Natural killer cell treated with Interleukin-12 subunit alpha and Interleukin-12 subunit beta and Interleukin-15 and Interleukin-18, amount 100 ng/mL, for 72 hours (primary cell): Measurements from ENCODE around the gene GAGE1. TPM values are rescaled to one million over a fixed set of nuclear protein-coding genes. Genes with fewer than 3 reads are reported as not detected.
A peak's percentile ranks its signal among the peaks of the same experiment; 100 is the strongest.
"Not testable (repeated sequence)": the region's sequence is repeated elsewhere in the genome, so short reads cannot be mapped to it uniquely, and the experiment has no call there.

Experiments used
- ATAC-seq, 2 donors: fragments of 150-1000 bp; cut with Tn5 transposase in 1 of 2; sonication (Bioruptor Pico), chemical (Tn5 transposase) in 1 of 2; 2 replicates each; pipeline ENCODE4 v1.10.0; 2021
- DNase-seq: peaks from one replicate; pipeline ENCODE4 v3.0.0; 2022; ENCODE audit warnings: low spot score
- H3K27ac Mint-ChIP-seq, 2 donors: 1 replicate in 1 of 2; 2 replicates in 1 of 2; pipeline ENCODE4 v1.8.0; 2022; ENCODE audit warnings: mixed read lengths in 2 of 2, mild to moderate bottlenecking in 1 of 2, moderate library complexity in 1 of 2
- H3K27me3 Mint-ChIP-seq, 2 donors: 1 replicate in 1 of 2; 2 replicates in 1 of 2; pipeline ENCODE4 v1.8.0; 2022; ENCODE audit warnings: mixed read lengths in 2 of 2
- H3K36me3 Mint-ChIP-seq: one replicate; pipeline ENCODE4 v1.8.0; 2022; ENCODE audit warnings: mixed read lengths
- H3K4me1 Mint-ChIP-seq, 2 donors: 1 replicate in 1 of 2; 2 replicates in 1 of 2; pipeline ENCODE4 v1.8.0; 2022; ENCODE audit warnings: low read depth in 2 of 2, mixed read lengths in 2 of 2, mild to moderate bottlenecking in 1 of 2
- H3K4me3 Mint-ChIP-seq: one replicate; pipeline ENCODE4 v1.8.0; 2022; ENCODE audit warnings: mixed read lengths
- H3K9me3 Mint-ChIP-seq: 2 replicates; pipeline ENCODE4 v1.8.0; 2022; ENCODE audit warnings: mixed read lengths
- total RNA-seq, 2 donors: library from RNA; stranded (reverse); gene quantifications; one replicate each; pipeline ENCODE4 v1.2.3, GENCODE V29; 2022

Gene GAGE1
- total RNA-seq, result not detected

GRCh38 chrX:49598720-49599119, at the start of gene GAGE1:
GAGE1 (plus strand) TSS chrX:49599020; CDS start chrX:49600175, 1,155 bp downstream.
- not testable (repeated sequence) for H3K27me3 Mint-ChIP-seq, H3K9me3 Mint-ChIP-seq, ATAC-seq, H3K36me3 Mint-ChIP-seq, DNase-seq, H3K27ac Mint-ChIP-seq, H3K4me3 Mint-ChIP-seq, H3K4me1 Mint-ChIP-seq

DNA sequence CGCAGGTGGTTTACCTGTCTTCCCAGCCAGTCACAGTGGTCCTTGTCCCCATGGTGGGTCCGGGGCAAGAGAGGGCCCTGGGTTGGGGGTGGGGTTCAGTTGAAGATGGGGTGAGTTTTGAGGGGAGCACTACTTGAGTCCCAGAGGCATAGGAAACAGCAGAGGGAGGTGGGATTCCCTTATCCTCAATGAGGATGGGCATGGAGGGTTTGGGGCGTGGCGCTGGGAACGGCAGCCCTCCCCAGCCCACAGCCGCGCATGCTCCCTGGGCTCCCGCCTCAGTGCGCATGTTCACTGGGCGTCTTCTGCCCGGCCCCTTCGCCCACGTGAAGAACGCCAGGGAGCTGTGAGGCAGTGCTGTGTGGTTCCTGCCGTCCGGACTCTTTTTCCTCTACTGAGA, 47.8 kb upstream of the GAGE1 start, which contains the start of gene GAGE12E:
Gene GAGE12E (plus strand): TSS at position 301 of the 400 bp plus-strand sequence. CDS start 1,155 bp downstream, outside the sequence.
- H3K36me3 Mint-ChIP-seq, H3K27me3 Mint-ChIP-seq, ATAC-seq, H3K4me1 Mint-ChIP-seq, DNase-seq, H3K4me3 Mint-ChIP-seq, H3K27ac Mint-ChIP-seq, H3K9me3 Mint-ChIP-seq: not testable (repeated sequence)

- ATAC-seq, H3K4me3 Mint-ChIP-seq, H3K27ac Mint-ChIP-seq, H3K9me3 Mint-ChIP-seq, DNase-seq, H3K4me1 Mint-ChIP-seq, H3K36me3 Mint-ChIP-seq, H3K27me3 Mint-ChIP-seq: not testable (repeated sequence)
These were observed 38.3 kb upstream of the GAGE1 start, which contains the start of gene GAGE12F for GRCh38 chrX:49560542-49560941. GAGE12F (plus strand) TSS chrX:49560842; CDS start chrX:49561997, 1,155 bp downstream.

DNA sequence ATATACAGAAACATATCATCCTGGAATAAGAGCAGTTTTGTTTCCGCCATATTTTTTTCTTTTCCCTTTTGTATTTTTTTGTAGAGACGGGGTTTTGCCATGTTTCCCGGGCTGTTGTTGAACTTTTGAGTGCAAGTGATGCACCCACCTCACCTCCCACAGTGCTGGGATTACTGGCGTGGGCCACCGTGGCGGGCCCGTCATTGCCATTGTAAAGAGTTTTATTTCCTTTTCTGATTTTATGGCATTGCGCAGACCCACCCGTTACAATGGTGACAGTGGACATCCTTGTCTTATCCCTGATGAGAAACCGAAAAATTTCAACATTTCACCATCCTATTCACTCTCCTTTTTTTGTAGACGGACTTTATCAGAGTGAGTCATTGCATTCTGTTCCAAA, 30.1 kb upstream of the GAGE1 start:
- DNase-seq, H3K9me3 Mint-ChIP-seq, H3K4me3 Mint-ChIP-seq: not testable (repeated sequence)

GRCh38 chrX:49569152-49569551, 29.7 kb upstream of the GAGE1 start:
- not testable (repeated sequence) for ATAC-seq, H3K9me3 Mint-ChIP-seq, H3K36me3 Mint-ChIP-seq, H3K4me1 Mint-ChIP-seq, H3K27me3 Mint-ChIP-seq, DNase-seq, H3K27ac Mint-ChIP-seq, H3K4me3 Mint-ChIP-seq

More for the DNA sequence above, 30.1 kb upstream of the GAGE1 start:
- not testable (repeated sequence) for H3K27ac Mint-ChIP-seq, ATAC-seq, H3K4me1 Mint-ChIP-seq, H3K27me3 Mint-ChIP-seq, H3K36me3 Mint-ChIP-seq

DNA sequence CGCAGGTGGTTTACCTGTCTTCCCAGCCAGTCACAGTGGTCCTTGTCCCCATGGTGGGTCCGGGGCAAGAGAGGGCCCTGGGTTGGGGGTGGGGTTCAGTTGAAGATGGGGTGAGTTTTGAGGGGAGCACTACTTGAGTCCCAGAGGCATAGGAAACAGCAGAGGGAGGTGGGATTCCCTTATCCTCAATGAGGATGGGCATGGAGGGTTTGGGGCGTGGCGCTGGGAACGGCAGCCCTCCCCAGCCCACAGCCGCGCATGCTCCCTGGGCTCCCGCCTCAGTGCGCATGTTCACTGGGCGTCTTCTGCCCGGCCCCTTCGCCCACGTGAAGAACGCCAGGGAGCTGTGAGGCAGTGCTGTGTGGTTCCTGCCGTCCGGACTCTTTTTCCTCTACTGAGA, 28.7 kb upstream of the GAGE1 start, which contains the start of gene GAGE12G:
Gene GAGE12G (plus strand): TSS at position 301 of the 400 bp plus-strand sequence. CDS start 1,155 bp downstream, outside the sequence.
- not testable (repeated sequence) for ATAC-seq, H3K27ac Mint-ChIP-seq, H3K4me3 Mint-ChIP-seq, H3K4me1 Mint-ChIP-seq, H3K36me3 Mint-ChIP-seq, H3K27me3 Mint-ChIP-seq, H3K9me3 Mint-ChIP-seq, DNase-seq

GRCh38 chrX:49579649-49580048, 19.2 kb upstream of the GAGE1 start, which contains the start of gene GAGE12H:
GAGE12H (plus strand) TSS chrX:49579949; CDS start chrX:49581104, 1,155 bp downstream.
- H3K4me3 Mint-ChIP-seq, DNase-seq, H3K27ac Mint-ChIP-seq, ATAC-seq, H3K27me3 Mint-ChIP-seq, H3K36me3 Mint-ChIP-seq, H3K4me1 Mint-ChIP-seq, H3K9me3 Mint-ChIP-seq: not testable (repeated sequence)

DNA sequence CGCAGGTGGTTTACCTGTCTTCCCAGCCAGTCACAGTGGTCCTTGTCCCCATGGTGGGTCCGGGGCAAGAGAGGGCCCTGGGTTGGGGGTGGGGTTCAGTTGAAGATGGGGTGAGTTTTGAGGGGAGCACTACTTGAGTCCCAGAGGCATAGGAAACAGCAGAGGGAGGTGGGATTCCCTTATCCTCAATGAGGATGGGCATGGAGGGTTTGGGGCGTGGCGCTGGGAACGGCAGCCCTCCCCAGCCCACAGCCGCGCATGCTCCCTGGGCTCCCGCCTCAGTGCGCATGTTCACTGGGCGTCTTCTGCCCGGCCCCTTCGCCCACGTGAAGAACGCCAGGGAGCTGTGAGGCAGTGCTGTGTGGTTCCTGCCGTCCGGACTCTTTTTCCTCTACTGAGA, 9.6 kb upstream of the GAGE1 start, which contains the start of gene GAGE2A:
Gene GAGE2A (plus strand): TSS at position 301 of the 400 bp plus-strand sequence. CDS start 1,155 bp downstream, outside the sequence.
- H3K27ac Mint-ChIP-seq, H3K4me3 Mint-ChIP-seq, DNase-seq, H3K4me1 Mint-ChIP-seq, H3K27me3 Mint-ChIP-seq, H3K36me3 Mint-ChIP-seq, ATAC-seq, H3K9me3 Mint-ChIP-seq: not testable (repeated sequence)

GRCh38 chrX:49589769-49590478, 8.9 kb upstream of the GAGE1 start:
- not testable (repeated sequence) for H3K4me1 Mint-ChIP-seq, H3K4me3 Mint-ChIP-seq, H3K36me3 Mint-ChIP-seq, H3K9me3 Mint-ChIP-seq, H3K27ac Mint-ChIP-seq, ATAC-seq, H3K27me3 Mint-ChIP-seq
- DNase-seq, result peak; percentile 73

DNA sequence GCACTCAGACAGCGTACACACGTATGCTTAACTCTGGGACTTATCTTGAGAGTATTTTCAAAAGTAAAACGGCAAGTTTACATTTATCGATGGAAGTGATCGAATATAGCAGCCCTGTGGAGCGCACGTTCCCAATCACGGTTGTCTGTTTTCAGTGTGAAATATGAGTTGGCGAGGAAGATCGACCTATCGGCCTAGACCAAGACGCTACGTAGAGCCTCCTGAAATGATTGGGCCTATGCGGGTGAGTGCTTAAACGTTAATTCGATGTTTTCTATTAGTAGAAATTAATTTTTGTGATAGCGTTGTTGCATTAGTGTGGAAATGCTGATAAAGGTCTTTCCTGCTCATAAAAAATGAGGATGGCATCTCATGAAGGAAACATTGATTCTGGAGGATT, 8.3 kb upstream of the GAGE1 start:
- not testable (repeated sequence) for H3K36me3 Mint-ChIP-seq, H3K27me3 Mint-ChIP-seq, H3K4me3 Mint-ChIP-seq, H3K4me1 Mint-ChIP-seq, ATAC-seq, H3K27ac Mint-ChIP-seq, DNase-seq, H3K9me3 Mint-ChIP-seq

- DNase-seq, result no peak
- ATAC-seq, result no peak
- no peak overlapping the region for H3K4me3 Mint-ChIP-seq
- no peaks in the 10 kb centered on the region for H3K36me3 Mint-ChIP-seq
- H3K27ac Mint-ChIP-seq, result no peak overlapping the region
- no peaks in the 10 kb centered on the region for H3K4me1 Mint-ChIP-seq
- no peaks in the 10 kb centered on the region for H3K9me3 Mint-ChIP-seq
- peaks cover 0 to 24% of the 10 kb centered on the region in 2 donors for H3K27me3 Mint-ChIP-seq
These were observed 12.0 kb downstream of the GAGE1 start for GRCh38 chrX:49610718-49611310.

GRCh38 chrX:49618574-49618973, 19.8 kb downstream of the GAGE1 start:
- Mint-ChIP-seq H3K4me3 (no peak overlapping the region), H3K36me3 (no peaks in the 10 kb centered on the region), H3K27ac (no peak overlapping the region), H3K4me1 (no peaks in the 10 kb centered on the region), H3K27me3 (peaks cover 0 to 14% of the 10 kb centered on the region in 2 donors), H3K9me3 (no peaks in the 10 kb centered on the region)
- ATAC-seq (no peak), DNase-seq (no peak)

GRCh38 chrX:49627086-49627777, 28.4 kb downstream of the GAGE1 start:
- ATAC-seq, result peak in 1 of 2 donors; percentile 43
- peaks cover 0 to 3% of the 10 kb centered on the region in 2 donors for H3K4me1 Mint-ChIP-seq
- H3K4me3 Mint-ChIP-seq, result no peak overlapping the region
- H3K9me3 Mint-ChIP-seq, result no peaks in the 10 kb centered on the region
- no peaks in the 10 kb centered on the region for H3K36me3 Mint-ChIP-seq
- peaks cover 0 to 13% of the 10 kb centered on the region in 2 donors for H3K27me3 Mint-ChIP-seq
- DNase-seq, result no peak
- no peak overlapping the region for H3K27ac Mint-ChIP-seq
